ENCODE data around the gene ADRB2. TPM values are rescaled to one million over a fixed set of nuclear protein-coding genes. Genes with fewer than 3 reads are reported as not detected.

ADRB2 gene
- total RNA-seq, 1 donor from 2014 or later: 3.8 TPM

- DNase-seq: no peak
Observed at GRCh38 chr5:148831590-148832565, 5.5 kb downstream of the ADRB2 start.

- DNase-seq: no peak
Observed at GRCh38 chr5:148833122-148833521, 6.7 kb downstream of the ADRB2 start.

- no peak for DNase-seq
Observed at GRCh38 chr5:148833925-148834324, 7.5 kb downstream of the ADRB2 start.

GRCh38 chr5:148834689-148835088 lies 8.3 kb downstream of the ADRB2 start:
- DNase-seq: no peak

GRCh38 chr5:148836272-148837250 lies 10.2 kb downstream of the ADRB2 start:
- no peak for DNase-seq

- DNase-seq: no peak
Observed at GRCh38 chr5:148837383-148837782, 11.0 kb downstream of the ADRB2 start.

GRCh38 chr5:148838357-148838756 lies 11.9 kb downstream of the ADRB2 start:
- DNase-seq: no peak

- DNase-seq: no peak
Observed at GRCh38 chr5:148839960-148840359, 13.5 kb downstream of the ADRB2 start.

- DNase-seq: no peak
Observed at GRCh38 chr5:148840531-148840930, 14.1 kb downstream of the ADRB2 start.

- DNase-seq: no peak
Observed at GRCh38 chr5:148841519-148841918, 15.1 kb downstream of the ADRB2 start.

GRCh38 chr5:148842161-148842560 lies 15.8 kb downstream of the ADRB2 start:
- no peak for DNase-seq

GRCh38 chr5:148843510-148844318 lies 17.3 kb downstream of the ADRB2 start:
- DNase-seq: no peak

GRCh38 chr5:148844433-148845280 lies 18.2 kb downstream of the ADRB2 start:
- DNase-seq: no peak

GRCh38 chr5:148846930-148847329 lies 20.5 kb downstream of the ADRB2 start:
- no peak for DNase-seq

- no peak for DNase-seq
Observed at GRCh38 chr5:148847456-148847855, 21.0 kb downstream of the ADRB2 start.

GRCh38 chr5:148848393-148849031 lies 22.1 kb downstream of the ADRB2 start:
- DNase-seq: no peak

GRCh38 chr5:148849461-148849860 lies 23.1 kb downstream of the ADRB2 start:
- DNase-seq: no peak

- no peak for DNase-seq
Observed at GRCh38 chr5:148850836-148851235, 24.4 kb downstream of the ADRB2 start.

GRCh38 chr5:148853868-148854267 lies 27.5 kb downstream of the ADRB2 start:
- DNase-seq: no peak

GRCh38 chr5:148855249-148856008 lies 29.0 kb downstream of the ADRB2 start:
- DNase-seq: no peak

Measured in skin of body (tissue), 2 donors.